Naive thymus-derived CD8-positive, alpha-beta T cell (primary cell): ENCODE data around the gene TP53RK. TPM values are rescaled to one million over a fixed set of nuclear protein-coding genes. Genes with fewer than 3 reads are reported as not detected.

Experiments used
- ATAC-seq, 2 donors: fragments of 150-1000 bp; cut with Tn5 transposase in 1 of 2; sonication (Bioruptor Pico), chemical (Tn5 transposase) in 1 of 2; 1 replicate in 1 of 2; 2 replicates in 1 of 2; pipeline ENCODE4 v1.10.0; 2021; ENCODE audit warnings: mild to moderate bottlenecking in 2 of 2, moderate library complexity in 2 of 2
- POLR2A ChIA-PET: fragments of 350-600 bp; sonication (Branson Sonifier 250); formaldehyde crosslinking; loops from one replicate; lab custom pipeline; 2021; ENCODE audit warnings: antibody characterized with exemption; lab: Charles Lee
- DNase-seq, 10 donors: peaks; one replicate each; pipeline versions ENCODE4 v3.0.0 to v3.0.0-alpha.2; 2020 to 2022
- H3K27ac Mint-ChIP-seq, 10 donors: one replicate each; pipeline ENCODE4 v1.8.0; 2020 to 2022; ENCODE audit warnings: mild to moderate bottlenecking in 10 of 10, mixed read lengths in 10 of 10, moderate library complexity in 4 of 10, inconsistent platforms in 1 of 10
- H3K27me3 Mint-ChIP-seq, 5 donors: one replicate each; pipeline ENCODE4 v1.8.0; 2021 to 2022; ENCODE audit warnings: mixed read lengths in 5 of 5
- H3K36me3 Mint-ChIP-seq, 3 donors: one replicate each; pipeline ENCODE4 v1.8.0; 2020 to 2022; ENCODE audit warnings: mixed read lengths in 3 of 3, mild to moderate bottlenecking in 2 of 3, inconsistent platforms in 1 of 3
- H3K4me1 Mint-ChIP-seq, 4 donors: one replicate each; pipeline ENCODE4 v1.8.0; 2021 to 2022; ENCODE audit warnings: mixed read lengths in 4 of 4
- H3K4me3 Mint-ChIP-seq, 10 donors: one replicate each; pipeline ENCODE4 v1.8.0; 2020 to 2022; ENCODE audit warnings: mild to moderate bottlenecking in 10 of 10, mixed read lengths in 10 of 10, moderate library complexity in 6 of 10, inconsistent platforms in 1 of 10
- H3K9me3 Mint-ChIP-seq, 9 donors: one replicate each; pipeline ENCODE4 v1.8.0; 2020 to 2022; ENCODE audit warnings: mixed read lengths in 9 of 9, mild to moderate bottlenecking in 3 of 9, inconsistent platforms in 1 of 9, moderate library complexity in 1 of 9
- polyA plus RNA-seq, 3 donors: library from polyadenylated mRNA; unstranded; fragments of 300-500 nt; fragmentation: Illumina TruSeq; gene quantifications; one replicate each; pipeline ENCODE4 v1.2.3, GENCODE V29; 2021
- total RNA-seq, 8 experiments: library from RNA in 2 of 8; stranded (reverse) in 2 of 8; gene quantifications; one replicate each; pipeline ENCODE4 v1.2.3 and lab custom pipeline; 2021 to 2026

TP53RK gene
- total and polyA plus RNA-seq, 5 experiments from 2014 or later: 10.9 to 24.5 (median 15.2) TPM

- POLR2A ChIA-PET: interaction anchor here (0.6 kb wide), 1 partner anchor 567 kb away, joined by 3 read pairs; no protein-coding TSS in a partner anchor
- H3K27ac Mint-ChIP-seq: no peak overlapping the region
Observed at GRCh38 chr20:46715292-46715756, 26.1 kb upstream of the TP53RK start.

GRCh38 chr20:46713957-46714834 is 25.0 kb upstream of the TP53RK start:
- H3K36me3 Mint-ChIP-seq: peaks cover 0 to 6% (median 0%) of the 10 kb centered on the region in 3 donors
- H3K27me3 Mint-ChIP-seq: peaks cover 28 to 60% (median 37%) of the 10 kb centered on the region in 5 donors
- H3K27ac Mint-ChIP-seq: peak overlapping the region in 1 of 10 donors; percentile 29
- H3K4me1 Mint-ChIP-seq: peaks cover 8 to 13% (median 9%) of the 10 kb centered on the region in 4 donors
- H3K9me3 Mint-ChIP-seq: peaks cover 0 to under 1% (median 0%) of the 10 kb centered on the region in 9 donors
- no peak overlapping the region for H3K4me3 Mint-ChIP-seq
- POLR2A ChIA-PET: no interaction called here
- ATAC-seq (no peak), DNase-seq (no peak)

More at GRCh38 chr20:46715292-46715756, 26.1 kb upstream of the TP53RK start:
- Mint-ChIP-seq H3K9me3 (peaks cover 0 to 8% (median 4%) of the 10 kb centered on the region in 9 donors), H3K36me3 (peaks cover 0 to 14% (median 3%) of the 10 kb centered on the region in 3 donors), H3K27me3 (peaks cover 22 to 50% (median 30%) of the 10 kb centered on the region in 5 donors), H3K4me1 (peaks cover 2 to 3% (median 3%) of the 10 kb centered on the region in 4 donors), H3K4me3 (no peak overlapping the region)
- ATAC-seq (no peak), DNase-seq (no peak)

GRCh38 chr20:46712056-46712636 is 22.9 kb upstream of the TP53RK start:
- H3K27ac Mint-ChIP-seq: no peak overlapping the region
- POLR2A ChIA-PET: no interaction called here
- peaks cover 0 to 3% (median 0%) of the 10 kb centered on the region in 9 donors for H3K9me3 Mint-ChIP-seq
- peaks cover 12 to 23% (median 14%) of the 10 kb centered on the region in 4 donors for H3K4me1 Mint-ChIP-seq
- peaks cover 42 to 74% (median 49%) of the 10 kb centered on the region in 5 donors for H3K27me3 Mint-ChIP-seq
- peaks cover 0 to 6% (median 3%) of the 10 kb centered on the region in 3 donors for H3K36me3 Mint-ChIP-seq
- DNase-seq (no peak), ATAC-seq (no peak)
- no peak overlapping the region for H3K4me3 Mint-ChIP-seq

GRCh38 chr20:46710153-46710913 is 21.1 kb upstream of the TP53RK start:
- POLR2A ChIA-PET: interaction anchor here (0.5 kb wide), 1 partner anchor 31 kb away, joined by 3 read pairs; no protein-coding TSS in a partner anchor
- peaks cover 0 to 19% (median 7%) of the 10 kb centered on the region in 9 donors for H3K9me3 Mint-ChIP-seq
- H3K36me3 Mint-ChIP-seq: peaks cover 3 to 13% (median 4%) of the 10 kb centered on the region in 3 donors
- H3K4me1 Mint-ChIP-seq: peaks cover 12 to 23% (median 14%) of the 10 kb centered on the region in 4 donors
- ATAC-seq (no peak), DNase-seq (no peak)
- H3K4me3 Mint-ChIP-seq: peak overlapping the region; percentile 70 to 94 (median 79)
- H3K27ac Mint-ChIP-seq: no peak overlapping the region
- H3K27me3 Mint-ChIP-seq: peaks cover 44 to 74% (median 53%) of the 10 kb centered on the region in 5 donors

GRCh38 chr20:46709459-46710152 is 20.4 kb upstream of the TP53RK start, which contains the start of gene SLC2A10:
Gene SLC2A10 (plus strand): TSS chr20:46709649. CDS start chr20:46709737, 88 bp downstream.
- Mint-ChIP-seq H3K27me3 (peaks cover 39 to 70% (median 54%) of the 10 kb centered on the region in 5 donors), H3K27ac (peak within 1 kb of the TSS in 4 of 10 donors; percentile 7 to 55 (median 46)), H3K4me3 (peak within 1 kb of the TSS; percentile 70 to 94 (median 80)), H3K36me3 (peaks cover 3 to 13% (median 4%) of the 10 kb centered on the region in 3 donors), H3K4me1 (peaks cover 12 to 23% (median 14%) of the 10 kb centered on the region in 4 donors), H3K9me3 (peaks cover 0 to 19% (median 7%) of the 10 kb centered on the region in 9 donors)
- POLR2A ChIA-PET: no interaction called here
- DNase-seq: peak in 3 of 10 donors; percentile 7 to 20 (median 10)
- peak; percentile 75 to 87 for ATAC-seq

GRCh38 chr20:46709055-46709458 is 19.8 kb upstream of the TP53RK start:
- no peak for ATAC-seq
- Mint-ChIP-seq H3K36me3 (peaks cover 3 to 13% (median 4%) of the 10 kb centered on the region in 3 donors), H3K27ac (peak overlapping the region in 4 of 10 donors; percentile 7 to 55 (median 46)), H3K9me3 (peaks cover 0 to 19% (median 7%) of the 10 kb centered on the region in 9 donors), H3K4me1 (peaks cover 12 to 23% (median 14%) of the 10 kb centered on the region in 4 donors), H3K4me3 (peak overlapping the region; percentile 64 to 88 (median 79)), H3K27me3 (peaks cover 36 to 66% (median 53%) of the 10 kb centered on the region in 5 donors)
- DNase-seq: no peak
- POLR2A ChIA-PET: no interaction called here

GRCh38 chr20:46708172-46708860 is 19.1 kb upstream of the TP53RK start:
- H3K4me1 Mint-ChIP-seq: peaks cover 12 to 23% (median 14%) of the 10 kb centered on the region in 4 donors
- H3K9me3 Mint-ChIP-seq: peaks cover 0 to 19% (median 7%) of the 10 kb centered on the region in 9 donors
- peak; percentile 30 to 33 for ATAC-seq
- peaks cover 3 to 12% (median 4%) of the 10 kb centered on the region in 3 donors for H3K36me3 Mint-ChIP-seq
- DNase-seq: no peak
- peak overlapping the region in 1 of 10 donors; percentile 18 for H3K27ac Mint-ChIP-seq
- peaks cover 37 to 64% (median 59%) of the 10 kb centered on the region in 5 donors for H3K27me3 Mint-ChIP-seq
- POLR2A ChIA-PET: no interaction called here
- H3K4me3 Mint-ChIP-seq: peak overlapping the region in 8 of 10 donors; percentile 24 to 87 (median 56)

- POLR2A ChIA-PET: no interaction called here
- ATAC-seq: no peak
- Mint-ChIP-seq H3K9me3 (peaks cover 0 to 19% (median 7%) of the 10 kb centered on the region in 9 donors), H3K36me3 (peaks cover 3 to 7% (median 4%) of the 10 kb centered on the region in 3 donors), H3K4me1 (peaks cover 12 to 23% (median 14%) of the 10 kb centered on the region in 4 donors), H3K27me3 (peaks cover 34 to 58% (median 50%) of the 10 kb centered on the region in 5 donors), H3K4me3 (no peak overlapping the region), H3K27ac (no peak overlapping the region)
- DNase-seq: no peak
Observed at GRCh38 chr20:46706242-46706641, 17.0 kb upstream of the TP53RK start.

- peaks cover 9 to 21% (median 12%) of the 10 kb centered on the region in 4 donors for H3K4me1 Mint-ChIP-seq
- peaks cover 34 to 57% (median 46%) of the 10 kb centered on the region in 5 donors for H3K27me3 Mint-ChIP-seq
- peaks cover 3 to 7% (median 4%) of the 10 kb centered on the region in 3 donors for H3K36me3 Mint-ChIP-seq
- H3K9me3 Mint-ChIP-seq: peaks cover 0 to 19% (median 7%) of the 10 kb centered on the region in 9 donors
- no peak overlapping the region for H3K4me3 Mint-ChIP-seq
- H3K27ac Mint-ChIP-seq: no peak overlapping the region
- no peak for ATAC-seq
- no peak for DNase-seq
- POLR2A ChIA-PET: no interaction called here
Observed at GRCh38 chr20:46705378-46705729, 16.1 kb upstream of the TP53RK start.

- DNase-seq (no peak), ATAC-seq (no peak)
- Mint-ChIP-seq H3K27ac (no peak overlapping the region), H3K36me3 (peaks cover 3 to 7% (median 4%) of the 10 kb centered on the region in 3 donors), H3K4me3 (no peak overlapping the region), H3K9me3 (peaks cover 0 to 19% (median 7%) of the 10 kb centered on the region in 9 donors), H3K27me3 (peaks cover 32 to 57% (median 42%) of the 10 kb centered on the region in 5 donors), H3K4me1 (peaks cover 4 to 16% (median 7%) of the 10 kb centered on the region in 4 donors)
- POLR2A ChIA-PET: no interaction called here
Observed at GRCh38 chr20:46704714-46705377, 15.6 kb upstream of the TP53RK start.
